Activated CD8-positive, alpha-beta memory T cell treated with anti-CD3 and anti-CD28 coated beads, Interleukin-2, amount 50 U/mL, for 1 hour (primary cell): ENCODE measurements around the gene PJA2.
A peak's percentile ranks its signal among the peaks of the same experiment; 100 is the strongest.
"Not testable (repeated sequence)": the region's sequence is repeated elsewhere in the genome, so short reads cannot be mapped to it uniquely, and the experiment has no call there.

Source experiments
- DNase-seq: peaks from one replicate; pipeline ENCODE4 v3.0.0-alpha.2; 2020; ENCODE audit errors: extremely low read depth

Gene PJA2

GRCh38 chr5:109409844-109410388 is at the start of gene PJA2:
Gene PJA2, minus strand, starts transcription at chr5:109409974. Its CDS starts 26,541 bp downstream, at chr5:109383433.
- DNase-seq = peak; percentile 95

- no peak for DNase-seq
These were observed 45.9 kb upstream of the PJA2 start for GRCh38 chr5:109455598-109456096.

- DNase-seq = no peak
These were observed 45.1 kb upstream of the PJA2 start for GRCh38 chr5:109454731-109455505.

GRCh38 chr5:109453251-109453650 is 43.5 kb upstream of the PJA2 start:
- no peak for DNase-seq

GRCh38 chr5:109452661-109453060 is 42.9 kb upstream of the PJA2 start:
- no peak for DNase-seq

GRCh38 chr5:109451146-109451545 is 41.4 kb upstream of the PJA2 start:
- DNase-seq = no peak

GRCh38 chr5:109450129-109450877 is 40.5 kb upstream of the PJA2 start:
- DNase-seq = no peak

GRCh38 chr5:109448838-109449237 is 39.1 kb upstream of the PJA2 start:
- DNase-seq = no peak

- DNase-seq = no peak
These were observed 29.8 kb upstream of the PJA2 start for GRCh38 chr5:109439590-109439989.

- no peak for DNase-seq
These were observed 16.3 kb upstream of the PJA2 start for GRCh38 chr5:109426075-109426474.

- DNase-seq = not testable (repeated sequence)
These were observed 15.7 kb upstream of the PJA2 start for GRCh38 chr5:109425521-109425920.

- no peak for DNase-seq
These were observed 12.2 kb upstream of the PJA2 start for GRCh38 chr5:109421956-109422355.

- no peak for DNase-seq
These were observed 9.1 kb upstream of the PJA2 start for GRCh38 chr5:109418712-109419352.

GRCh38 chr5:109416882-109417281 is 7.1 kb upstream of the PJA2 start:
- DNase-seq = no peak

- DNase-seq = not testable (repeated sequence)
These were observed 4.2 kb upstream of the PJA2 start for GRCh38 chr5:109413921-109414461.

GRCh38 chr5:109413458-109413857 is 3.7 kb upstream of the PJA2 start:
- DNase-seq = no peak

- DNase-seq = no peak
These were observed 3.2 kb upstream of the PJA2 start for GRCh38 chr5:109412981-109413402.

GRCh38 chr5:109411627-109412026 is 1.9 kb upstream of the PJA2 start:
- no peak for DNase-seq

GRCh38 chr5:109411149-109411514 is 1.4 kb upstream of the PJA2 start:
- DNase-seq = no peak

GRCh38 chr5:109410389-109411148 is 795 bp upstream of the PJA2 start:
- DNase-seq = no peak
